Neural progenitor cell (in vitro differentiated cells): ENCODE data around the gene PINK1. TPM values are rescaled to one million over a fixed set of nuclear protein-coding genes. Genes with fewer than 3 reads are reported as not detected.
A peak's percentile ranks its signal among the peaks of the same experiment; 100 is the strongest.

ENCODE experiments used
- DNase-seq: peaks from one replicate; pipeline ENCODE4 v3.0.0-alpha.2; 2016; ENCODE audit warnings: low spot score
- H2AFZ ChIP-seq: fragments of 200-600 bp; sonication (generic); replicated peaks from 2 replicates; pipeline ENCODE4 v1.6.1; 2016; ENCODE audit warnings: antibody characterized with exemption
- H3F3A ChIP-seq: fragments of 200-600 bp; sonication (generic); 2 replicates; pipeline ENCODE4 v1.6.1; 2016; ENCODE audit warnings: antibody characterized with exemption, low read depth
- H3K27ac ChIP-seq: fragments of 200-600 bp; sonication (generic); 2 replicates; pipeline ENCODE4 v1.5.1; 2016; ENCODE audit warnings: mild to moderate bottlenecking
- H3K27me3 ChIP-seq: fragments of 200-600 bp; sonication (generic); 2 replicates; pipeline ENCODE4 v1.6.1; 2016; ENCODE audit warnings: mild to moderate bottlenecking, moderate library complexity
- H3K36me3 ChIP-seq: fragments of 200-600 bp; sonication (generic); 2 replicates; pipeline ENCODE4 v1.5.1; 2016
- H3K4me1 ChIP-seq: fragments of 200-600 bp; sonication (generic); 2 replicates; pipeline ENCODE4 v1.6.1; 2016; ENCODE audit warnings: mixed run types
- H3K4me2 ChIP-seq: fragments of 200-600 bp; sonication (generic); 2 replicates; pipeline ENCODE4 v1.6.1; 2016
- H3K4me3 ChIP-seq: fragments of 200-600 bp; sonication (generic); 2 replicates; pipeline ENCODE4 v1.5.1; 2016
- H3K79me2 ChIP-seq: fragments of 200-600 bp; sonication (generic); 2 replicates; pipeline ENCODE4 v1.6.1; 2016; ENCODE audit warnings: low read depth
- H3K9ac ChIP-seq: fragments of 200-600 bp; sonication (generic); 2 replicates; pipeline ENCODE4 v1.6.1; 2016
- H3K9me3 ChIP-seq: fragments of 200-600 bp; sonication (generic); 2 replicates; pipeline ENCODE4 v1.5.1; 2016; ENCODE audit warnings: low read depth
- H4K20me1 ChIP-seq: fragments of 200-600 bp; sonication (generic); 2 replicates; pipeline ENCODE4 v1.6.1; 2016; ENCODE audit warnings: low read depth
- H3K27ac Mint-ChIP-seq: 3 replicates; pipeline ENCODE4 v1.8.0; 2021; ENCODE audit warnings: mixed read lengths
- H3K27me3 Mint-ChIP-seq: 2 replicates; pipeline ENCODE4 v1.8.0; 2022; ENCODE audit warnings: low read depth, mild to moderate bottlenecking, inconsistent platforms, moderate library complexity, mixed read lengths; ENCODE audit not compliant: insufficient read depth
- H3K36me3 Mint-ChIP-seq: 3 replicates; pipeline ENCODE4 v1.8.0; 2021; ENCODE audit warnings: mixed read lengths
- H3K4me1 Mint-ChIP-seq: 3 replicates; pipeline ENCODE4 v1.8.0; 2021; ENCODE audit warnings: mixed read lengths
- H3K4me3 Mint-ChIP-seq: 3 replicates; pipeline ENCODE4 v1.8.0; 2021; ENCODE audit warnings: mild to moderate bottlenecking, moderate library complexity, mixed read lengths
- H3K9me3 Mint-ChIP-seq: 3 replicates; pipeline ENCODE4 v1.8.0; 2020; ENCODE audit warnings: mixed read lengths
- EZH2 ChIP-seq: fragments of 200-600 bp; sonication (generic); IDR thresholded peaks from 2 replicates; pipeline ENCODE4 v1.6.1; 2017; ENCODE audit warnings: antibody characterized with exemption, mild to moderate bottlenecking, moderate library complexity
- EZH2phosphoT487 ChIP-seq: fragments of 200-600 bp; sonication (generic); IDR thresholded peaks from 2 replicates; pipeline ENCODE4 v1.6.1; 2017; ENCODE audit warnings: antibody characterized with exemption
- total RNA-seq: library from RNA; depleted of rRNA; stranded (reverse); fragments of >200 nt; gene quantifications from 2 replicates; pipeline ENCODE4 v1.2.3, GENCODE V29; 2015; ENCODE audit warnings: low replicate concordance
- TF ChIP-seq, protein P1 (sequence below): fragments of 200-600 bp; sonication (generic); IDR thresholded peaks from 2 replicates; pipeline ENCODE4 v1.5.1; 2017; ENCODE audit warnings: antibody characterized with exemption, mild to moderate bottlenecking

The PINK1 gene
- total RNA-seq, 1 donor from 2014 or later, result 13.3 TPM

DNA sequence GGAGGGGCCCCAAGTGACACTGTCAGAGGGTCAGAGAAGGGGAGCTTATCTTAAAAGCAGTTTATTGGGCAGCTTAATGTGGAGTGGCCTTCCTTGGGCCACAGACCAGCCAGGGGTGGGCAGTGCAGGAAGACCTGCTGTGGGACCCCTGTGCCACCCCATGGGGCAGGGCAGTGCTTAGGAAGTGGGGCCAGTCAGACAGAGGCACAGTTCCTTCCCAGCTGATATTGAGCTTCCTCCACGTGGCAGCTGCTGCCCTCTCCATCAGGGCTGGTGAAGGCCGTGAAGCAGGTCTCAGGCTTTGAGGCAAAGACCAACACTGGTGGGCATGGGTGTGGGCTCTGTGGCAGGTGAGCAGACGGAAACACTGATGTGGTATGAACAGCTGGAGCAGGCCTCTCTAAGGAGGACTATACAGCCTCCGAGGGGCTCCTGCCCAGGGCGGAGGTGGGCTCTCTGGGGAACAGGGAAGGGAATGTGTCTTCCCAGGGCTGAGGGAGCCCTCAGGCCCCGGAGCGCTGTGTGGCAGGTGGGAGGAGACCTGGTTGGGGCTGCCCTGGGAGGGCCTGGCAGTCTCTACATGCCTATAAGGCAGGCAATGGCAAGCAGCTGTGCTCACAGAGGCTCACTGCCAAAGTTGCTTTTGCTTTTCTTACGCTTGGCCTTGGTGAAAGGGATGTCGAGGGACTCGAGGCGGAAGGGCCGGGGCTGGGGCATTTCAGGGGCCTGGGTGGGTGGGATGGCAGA is 30.9 kb downstream of the PINK1 start:
- Mint-ChIP-seq H3K36me3 (peaks cover 5% of the 10 kb centered on the region), H3K27me3 (peaks cover 7% of the 10 kb centered on the region), H3K4me3 (no peak overlapping the region)

DNA sequence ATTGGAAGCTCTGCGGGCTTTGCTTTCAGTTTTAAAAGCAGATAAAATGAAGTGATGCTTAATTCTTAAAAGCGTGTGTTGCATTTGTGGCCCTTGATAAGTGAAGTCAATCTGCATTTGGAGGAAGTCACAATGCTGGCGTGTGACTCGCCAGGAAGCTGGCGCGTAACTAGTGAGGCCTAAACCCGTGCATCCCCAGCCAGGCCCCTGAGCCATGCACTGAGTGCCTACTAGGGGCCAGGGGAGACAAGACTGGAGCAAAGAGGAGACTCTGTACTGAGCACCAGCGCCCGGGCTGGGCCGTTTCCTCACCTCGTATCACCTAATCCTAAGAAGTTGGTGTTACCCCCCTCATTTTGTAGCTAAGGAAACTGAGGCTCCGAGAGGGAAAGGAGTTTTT is 32.5 kb downstream of the PINK1 start:
- peaks cover 5% of the 10 kb centered on the region for H3K79me2 ChIP-seq
- no peaks in the 10 kb centered on the region for H3K4me1 ChIP-seq
- no peaks in the 10 kb centered on the region for H3K9me3 Mint-ChIP-seq
- no peaks in the 10 kb centered on the region for H3K27me3 ChIP-seq
- no peak overlapping the region for H3K27ac Mint-ChIP-seq
- H3K4me3 ChIP-seq, result no peak overlapping the region
- peaks cover 26% of the 10 kb centered on the region for H3K4me1 Mint-ChIP-seq
- H3K36me3 ChIP-seq, result no peaks in the 10 kb centered on the region
- H3K4me3 Mint-ChIP-seq, result no peak overlapping the region
- no peaks in the 10 kb centered on the region for H4K20me1 ChIP-seq
- peaks cover 7% of the 10 kb centered on the region for H3K27me3 Mint-ChIP-seq
- no peak overlapping the region for H3K4me2 ChIP-seq
- no peak overlapping the region for H2AFZ ChIP-seq
- no peak for DNase-seq
- H3K9me3 ChIP-seq, result no peaks in the 10 kb centered on the region
- TF ChIP-seq EZH2phosphoT487, result no peak
- TF ChIP-seq, protein P1, sequence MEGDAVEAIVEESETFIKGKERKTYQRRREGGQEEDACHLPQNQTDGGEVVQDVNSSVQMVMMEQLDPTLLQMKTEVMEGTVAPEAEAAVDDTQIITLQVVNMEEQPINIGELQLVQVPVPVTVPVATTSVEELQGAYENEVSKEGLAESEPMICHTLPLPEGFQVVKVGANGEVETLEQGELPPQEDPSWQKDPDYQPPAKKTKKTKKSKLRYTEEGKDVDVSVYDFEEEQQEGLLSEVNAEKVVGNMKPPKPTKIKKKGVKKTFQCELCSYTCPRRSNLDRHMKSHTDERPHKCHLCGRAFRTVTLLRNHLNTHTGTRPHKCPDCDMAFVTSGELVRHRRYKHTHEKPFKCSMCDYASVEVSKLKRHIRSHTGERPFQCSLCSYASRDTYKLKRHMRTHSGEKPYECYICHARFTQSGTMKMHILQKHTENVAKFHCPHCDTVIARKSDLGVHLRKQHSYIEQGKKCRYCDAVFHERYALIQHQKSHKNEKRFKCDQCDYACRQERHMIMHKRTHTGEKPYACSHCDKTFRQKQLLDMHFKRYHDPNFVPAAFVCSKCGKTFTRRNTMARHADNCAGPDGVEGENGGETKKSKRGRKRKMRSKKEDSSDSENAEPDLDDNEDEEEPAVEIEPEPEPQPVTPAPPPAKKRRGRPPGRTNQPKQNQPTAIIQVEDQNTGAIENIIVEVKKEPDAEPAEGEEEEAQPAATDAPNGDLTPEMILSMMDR, result no peak
- TF ChIP-seq EZH2, result no peak
- no peaks in the 10 kb centered on the region for H3F3A ChIP-seq
- no peaks in the 10 kb centered on the region for H3K36me3 Mint-ChIP-seq
- no peak overlapping the region for H3K9ac ChIP-seq
- no peak overlapping the region for H3K27ac ChIP-seq

More for the DNA sequence above, 30.9 kb downstream of the PINK1 start:
- H3K4me2 ChIP-seq, result no peak overlapping the region
- no peaks in the 10 kb centered on the region for H3K9me3 ChIP-seq
- peaks cover 21% of the 10 kb centered on the region for H3K79me2 ChIP-seq
- TF ChIP-seq, protein P1, result no peak
- no peak for TF ChIP-seq EZH2phosphoT487
- TF ChIP-seq EZH2, result no peak
- Mint-ChIP-seq H3K4me1 (peaks cover 32% of the 10 kb centered on the region), H3K9me3 (no peaks in the 10 kb centered on the region), H3K27ac (peak overlapping the region; percentile 82)
- H3K4me1 ChIP-seq, result peaks cover 8% of the 10 kb centered on the region
- H3K36me3 ChIP-seq, result no peaks in the 10 kb centered on the region
- H2AFZ ChIP-seq, result no peak overlapping the region
- H3K27ac ChIP-seq, result no peak overlapping the region
- no peaks in the 10 kb centered on the region for H3F3A ChIP-seq
- no peak overlapping the region for H3K9ac ChIP-seq
- no peak for DNase-seq
- no peak overlapping the region for H3K4me3 ChIP-seq
- H3K27me3 ChIP-seq, result no peaks in the 10 kb centered on the region
- peaks cover 7% of the 10 kb centered on the region for H4K20me1 ChIP-seq

DNA sequence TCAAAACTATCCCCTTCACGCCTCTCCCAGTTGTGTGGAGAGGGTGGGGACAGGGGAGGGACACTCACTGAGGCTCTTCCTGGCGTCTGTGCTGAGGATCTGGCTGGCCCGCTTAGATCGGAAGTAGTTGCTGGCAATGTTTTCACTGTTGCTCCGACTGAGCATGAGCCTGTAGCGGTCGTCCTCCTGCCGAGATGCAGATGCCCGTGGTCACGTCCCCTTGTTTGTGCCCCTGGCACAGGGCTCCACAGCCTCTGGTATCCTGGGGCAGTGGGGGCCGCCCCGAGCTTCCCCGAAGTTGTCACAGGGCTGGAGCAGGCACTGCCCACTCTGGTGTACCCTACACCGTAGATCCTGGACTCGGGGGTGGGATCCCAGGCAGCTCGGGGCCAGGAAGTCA is 32.9 kb downstream of the PINK1 start:
- Histone ChIP-seq H3K27ac (no peak overlapping the region), H3K79me2 (peaks cover under 1% of the 10 kb centered on the region), H4K20me1 (no peaks in the 10 kb centered on the region), H3K9ac (no peak overlapping the region), H3K4me1 (no peaks in the 10 kb centered on the region), H3K36me3 (no peaks in the 10 kb centered on the region), H2AFZ (no peak overlapping the region), H3F3A (no peaks in the 10 kb centered on the region), H3K4me3 (no peak overlapping the region), H3K4me2 (no peak overlapping the region), H3K27me3 (no peaks in the 10 kb centered on the region), H3K9me3 (no peaks in the 10 kb centered on the region)
- TF ChIP-seq EZH2phosphoT487 (no peak), EZH2 (no peak)
- TF ChIP-seq, protein P1, result no peak
- no peak overlapping the region for H3K4me3 Mint-ChIP-seq
- no peak overlapping the region for H3K27ac Mint-ChIP-seq
- peaks cover 8% of the 10 kb centered on the region for H3K27me3 Mint-ChIP-seq
- H3K9me3 Mint-ChIP-seq, result no peaks in the 10 kb centered on the region
- no peak for DNase-seq
- peaks cover 25% of the 10 kb centered on the region for H3K4me1 Mint-ChIP-seq
- no peaks in the 10 kb centered on the region for H3K36me3 Mint-ChIP-seq
